Liver (tissue), 9 donors: ENCODE results near the gene RNF217. TPM values are rescaled to one million over a fixed set of nuclear protein-coding genes. Genes with fewer than 3 reads are reported as not detected.

Source experiments
- DNase-seq: peaks from one replicate; pipeline ENCODE4 v3.0.0-alpha.2; 2017; ENCODE audit warnings: low spot score
- H3K27ac ChIP-seq, 2 donors: one replicate each; pipeline ENCODE4 v1.7.0; 2013; ENCODE audit warnings: inconsistent platforms in 2 of 2, low read length in 2 of 2, control low read depth in 1 of 2, low read depth in 1 of 2, mild to moderate bottlenecking in 1 of 2
- H3K27me3 ChIP-seq, 4 donors: one replicate each; pipeline versions ENCODE4 v1.6.1 to v1.7.0; 2013; ENCODE audit warnings: low read length in 3 of 4, inconsistent platforms in 1 of 4, mild to moderate bottlenecking in 1 of 4, moderate library complexity in 1 of 4; ENCODE audit not compliant: control insufficient read depth in 4 of 4, insufficient read depth in 4 of 4
- H3K36me3 ChIP-seq, 4 donors: one replicate each; pipeline versions ENCODE4 v1.6.1 to v1.7.0; 2013; ENCODE audit warnings: low read length in 3 of 4, mild to moderate bottlenecking in 3 of 4, low read depth in 1 of 4, moderate library complexity in 1 of 4; ENCODE audit not compliant: control insufficient read depth in 4 of 4, insufficient read depth in 3 of 4
- H3K4me1 ChIP-seq, 4 donors: one replicate each; pipeline versions ENCODE4 v1.6.1 to v1.7.0; 2013; ENCODE audit warnings: low read length in 3 of 4, mild to moderate bottlenecking in 3 of 4, moderate library complexity in 1 of 4; ENCODE audit not compliant: control insufficient read depth in 4 of 4, insufficient read depth in 4 of 4
- H3K4me3 ChIP-seq, 3 donors: one replicate each; pipeline versions ENCODE4 v1.6.1 to v1.7.0; 2013; ENCODE audit warnings: low read length in 3 of 3, control low read depth in 1 of 3, low read depth in 1 of 3, mild to moderate bottlenecking in 1 of 3
- H3K9ac ChIP-seq, 2 donors: one replicate each; pipeline ENCODE4 v1.7.0; 2013; ENCODE audit warnings: low read length in 2 of 2, mild to moderate bottlenecking in 2 of 2, moderate library complexity in 2 of 2, control low read depth in 1 of 2, low read depth in 1 of 2
- H3K9me3 ChIP-seq, 4 donors: one replicate each; pipeline versions ENCODE4 v1.6.1 to v1.7.0; 2013; ENCODE audit warnings: low read length in 3 of 4; ENCODE audit not compliant: control insufficient read depth in 4 of 4
- EGR1 ChIP-seq, 2 donors: IDR thresholded peaks; 2 replicates each; pipeline ENCODE4 v1.6.1; 2016 to 2018; ENCODE audit warnings: antibody characterized with exemption in 2 of 2, low read depth in 2 of 2
- FOXA1 ChIP-seq: IDR thresholded peaks from 2 replicates; pipeline ENCODE4 v1.6.1; 2016; ENCODE audit warnings: antibody characterized with exemption
- FOXA2 ChIP-seq: IDR thresholded peaks from 2 replicates; pipeline ENCODE4 v1.6.1; 2016; ENCODE audit warnings: antibody characterized with exemption
- GABPA ChIP-seq, 2 donors: IDR thresholded peaks in 1 of 2; conservative IDR thresholded peaks in 1 of 2; 2 replicates each; pipeline ENCODE4 v1.6.1; 2016; ENCODE audit warnings: antibody characterized with exemption in 2 of 2, mild to moderate bottlenecking in 1 of 2, moderate library complexity in 1 of 2
- HNF4A ChIP-seq, 2 donors: conservative IDR thresholded peaks; 2 replicates each; pipeline ENCODE4 v1.6.1; 2016; ENCODE audit warnings: antibody characterized with exemption in 2 of 2, mild to moderate bottlenecking in 2 of 2
- HNF4G ChIP-seq: IDR thresholded peaks from 2 replicates; pipeline ENCODE4 v1.6.1; 2016; ENCODE audit warnings: antibody characterized with exemption
- JUND ChIP-seq, 2 donors: IDR thresholded peaks; 2 replicates each; pipeline ENCODE4 v1.6.1; 2016; ENCODE audit warnings: antibody characterized with exemption in 2 of 2
- NR2F2 ChIP-seq: IDR thresholded peaks from 2 replicates; pipeline ENCODE4 v1.6.1; 2016; ENCODE audit warnings: antibody characterized with exemption
- RAD21 ChIP-seq, 2 donors: IDR thresholded peaks; 2 replicates each; pipeline ENCODE4 v1.6.1; 2016; ENCODE audit warnings: antibody characterized with exemption in 2 of 2, mild to moderate bottlenecking in 2 of 2
- SP1 ChIP-seq: IDR thresholded peaks from 2 replicates; pipeline ENCODE4 v1.6.1; 2018; ENCODE audit warnings: antibody characterized with exemption, mild to moderate bottlenecking
- TAF1 ChIP-seq: conservative IDR thresholded peaks from 2 replicates; pipeline ENCODE4 v1.6.1; 2016; ENCODE audit warnings: antibody characterized with exemption, mild to moderate bottlenecking
- YY1 ChIP-seq: IDR thresholded peaks from 2 replicates; pipeline ENCODE4 v1.6.1; 2016; ENCODE audit warnings: antibody characterized with exemption, mild to moderate bottlenecking
- WGBS: extraction: QIAGEN DNeasy Blood & Tissue Kit; methylation state at CpG from one replicate; pipeline ENCODE4 v1.1.7; 2013; 5-methylcytosine and 5-hydroxymethylcytosine counted together
- polyA plus RNA-seq, 2 donors: library from polyadenylated mRNA; stranded (reverse) in 1 of 2; unstranded in 1 of 2; fragments of 200-250 nt in 1 of 2; fragments of >200 nt in 1 of 2; fragmentation: Nextera tagmentation in 1 of 2; extraction: Ambion mirVana in 1 of 2; gene quantifications; one replicate each; pipeline versions ENCODE4 v1.2.1 to v1.2.3, GENCODE V29; 2013 to 2015
- total RNA-seq, 2 donors: library from RNA; depleted of rRNA; stranded (reverse); fragments of >200 nt; gene quantifications; one replicate each; pipeline ENCODE4 v1.2.3, GENCODE V29; 2014
- TF ChIP-seq, protein P1 (sequence below): IDR thresholded peaks from 2 replicates; pipeline ENCODE4 v1.6.1; 2016; ENCODE audit warnings: antibody characterized with exemption
- TF ChIP-seq, protein P2 (sequence below): IDR thresholded peaks from 2 replicates; pipeline ENCODE4 v1.6.1; 2016; ENCODE audit warnings: antibody characterized with exemption, mild to moderate bottlenecking
- TF ChIP-seq, protein P3 (sequence below): fragments of 150-350 bp; IDR thresholded peaks from 2 replicates; pipeline ENCODE4 v1.5.1; 2017; ENCODE audit warnings: improper control_type of control experiment, low read depth, low read length; ENCODE audit not compliant: missing input control
- TF ChIP-seq, protein P4 (sequence below): IDR thresholded peaks from 2 replicates; pipeline ENCODE4 v1.6.1; 2016; ENCODE audit warnings: antibody characterized with exemption
- donor health status: healthy.
- donor health status: healthy.
- donor health status: healthy.
- donor health status: healthy.
- donor health status: healthy.

RNF217 gene
- total and polyA plus RNA-seq, 4 donors, result 2.3 to 18.3 (median 4.1) TPM

DNA sequence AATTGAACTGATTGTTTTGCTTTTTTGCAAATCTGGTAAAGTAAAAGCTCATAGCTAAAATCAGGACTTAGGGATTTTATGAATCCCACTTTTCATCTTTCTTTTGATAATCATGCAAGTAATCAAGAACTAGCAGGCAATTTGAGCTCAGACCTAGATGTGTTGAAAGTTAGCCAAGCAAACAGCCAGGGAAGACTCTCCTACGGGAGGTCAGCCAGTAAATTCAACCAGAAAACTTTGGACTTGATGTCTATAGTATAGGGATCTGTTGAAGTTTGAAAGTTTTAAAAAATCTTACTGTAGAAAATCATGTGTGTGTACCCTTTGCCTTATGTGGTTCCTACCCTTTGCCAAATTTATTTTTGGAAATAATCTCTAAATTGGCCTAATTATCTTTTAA is 96.3 kb downstream of the RNF217 start:
- H3K27ac ChIP-seq, result peak overlapping the region in 1 of 2 donors; percentile 13

DNA sequence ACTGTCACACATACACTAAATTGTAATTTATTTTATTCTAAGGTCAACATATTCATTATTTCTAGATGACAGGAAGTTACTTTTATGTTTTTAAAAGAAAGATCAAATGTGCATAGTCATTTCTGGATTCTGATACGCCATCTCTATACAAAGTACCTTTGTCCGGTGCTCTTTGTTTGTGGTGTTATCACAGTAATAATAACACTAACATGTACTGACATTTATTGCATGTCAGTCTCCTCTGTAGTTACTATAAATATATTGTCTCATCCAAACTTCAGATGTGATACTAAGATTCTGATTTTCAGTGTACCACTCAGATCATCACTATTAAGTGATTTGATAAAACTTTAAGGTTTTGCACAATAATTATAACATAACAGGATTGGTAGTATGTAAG is 101.1 kb downstream of the RNF217 start:
- no peaks in the 10 kb centered on the region for H3K27me3 ChIP-seq
- DNase-seq, result no peak
- WGBS, result 93% methylated on average over 2 of the region's 2 CpGs
- H3K9ac ChIP-seq, result no peak overlapping the region
- peaks cover 0 to 2% (median 0%) of the 10 kb centered on the region in 4 donors for H3K36me3 ChIP-seq
- no peak overlapping the region for H3K27ac ChIP-seq
- TF ChIP-seq, protein P1, sequence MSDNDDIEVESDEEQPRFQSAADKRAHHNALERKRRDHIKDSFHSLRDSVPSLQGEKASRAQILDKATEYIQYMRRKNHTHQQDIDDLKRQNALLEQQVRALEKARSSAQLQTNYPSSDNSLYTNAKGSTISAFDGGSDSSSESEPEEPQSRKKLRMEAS, result no peak
- TF ChIP-seq, protein P2, sequence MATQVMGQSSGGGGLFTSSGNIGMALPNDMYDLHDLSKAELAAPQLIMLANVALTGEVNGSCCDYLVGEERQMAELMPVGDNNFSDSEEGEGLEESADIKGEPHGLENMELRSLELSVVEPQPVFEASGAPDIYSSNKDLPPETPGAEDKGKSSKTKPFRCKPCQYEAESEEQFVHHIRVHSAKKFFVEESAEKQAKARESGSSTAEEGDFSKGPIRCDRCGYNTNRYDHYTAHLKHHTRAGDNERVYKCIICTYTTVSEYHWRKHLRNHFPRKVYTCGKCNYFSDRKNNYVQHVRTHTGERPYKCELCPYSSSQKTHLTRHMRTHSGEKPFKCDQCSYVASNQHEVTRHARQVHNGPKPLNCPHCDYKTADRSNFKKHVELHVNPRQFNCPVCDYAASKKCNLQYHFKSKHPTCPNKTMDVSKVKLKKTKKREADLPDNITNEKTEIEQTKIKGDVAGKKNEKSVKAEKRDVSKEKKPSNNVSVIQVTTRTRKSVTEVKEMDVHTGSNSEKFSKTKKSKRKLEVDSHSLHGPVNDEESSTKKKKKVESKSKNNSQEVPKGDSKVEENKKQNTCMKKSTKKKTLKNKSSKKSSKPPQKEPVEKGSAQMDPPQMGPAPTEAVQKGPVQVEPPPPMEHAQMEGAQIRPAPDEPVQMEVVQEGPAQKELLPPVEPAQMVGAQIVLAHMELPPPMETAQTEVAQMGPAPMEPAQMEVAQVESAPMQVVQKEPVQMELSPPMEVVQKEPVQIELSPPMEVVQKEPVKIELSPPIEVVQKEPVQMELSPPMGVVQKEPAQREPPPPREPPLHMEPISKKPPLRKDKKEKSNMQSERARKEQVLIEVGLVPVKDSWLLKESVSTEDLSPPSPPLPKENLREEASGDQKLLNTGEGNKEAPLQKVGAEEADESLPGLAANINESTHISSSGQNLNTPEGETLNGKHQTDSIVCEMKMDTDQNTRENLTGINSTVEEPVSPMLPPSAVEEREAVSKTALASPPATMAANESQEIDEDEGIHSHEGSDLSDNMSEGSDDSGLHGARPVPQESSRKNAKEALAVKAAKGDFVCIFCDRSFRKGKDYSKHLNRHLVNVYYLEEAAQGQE, result no peak
- TF ChIP-seq RAD21 (IDR thresholded peaks at IDR 0.05) (no peak), EGR1 (IDR thresholded peaks at IDR 0.05; ENCODE audit: low read depth in 2 of 2) (no peak), FOXA2 (no peak), GABPA (IDR thresholded peaks at IDR 0.05 in 1 of 2, conservative IDR thresholded peaks at IDR 0.05 in 1 of 2) (no peak), YY1 (no peak), NR2F2 (no peak), TAF1 (no peak), JUND (IDR thresholded peaks at IDR 0.05) (no peak), SP1 (no peak), HNF4A (conservative IDR thresholded peaks at IDR 0.05) (no peak), HNF4G (no peak)
- TF ChIP-seq, protein P3, sequence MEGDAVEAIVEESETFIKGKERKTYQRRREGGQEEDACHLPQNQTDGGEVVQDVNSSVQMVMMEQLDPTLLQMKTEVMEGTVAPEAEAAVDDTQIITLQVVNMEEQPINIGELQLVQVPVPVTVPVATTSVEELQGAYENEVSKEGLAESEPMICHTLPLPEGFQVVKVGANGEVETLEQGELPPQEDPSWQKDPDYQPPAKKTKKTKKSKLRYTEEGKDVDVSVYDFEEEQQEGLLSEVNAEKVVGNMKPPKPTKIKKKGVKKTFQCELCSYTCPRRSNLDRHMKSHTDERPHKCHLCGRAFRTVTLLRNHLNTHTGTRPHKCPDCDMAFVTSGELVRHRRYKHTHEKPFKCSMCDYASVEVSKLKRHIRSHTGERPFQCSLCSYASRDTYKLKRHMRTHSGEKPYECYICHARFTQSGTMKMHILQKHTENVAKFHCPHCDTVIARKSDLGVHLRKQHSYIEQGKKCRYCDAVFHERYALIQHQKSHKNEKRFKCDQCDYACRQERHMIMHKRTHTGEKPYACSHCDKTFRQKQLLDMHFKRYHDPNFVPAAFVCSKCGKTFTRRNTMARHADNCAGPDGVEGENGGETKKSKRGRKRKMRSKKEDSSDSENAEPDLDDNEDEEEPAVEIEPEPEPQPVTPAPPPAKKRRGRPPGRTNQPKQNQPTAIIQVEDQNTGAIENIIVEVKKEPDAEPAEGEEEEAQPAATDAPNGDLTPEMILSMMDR, result no peak
- TF ChIP-seq, protein P4, sequence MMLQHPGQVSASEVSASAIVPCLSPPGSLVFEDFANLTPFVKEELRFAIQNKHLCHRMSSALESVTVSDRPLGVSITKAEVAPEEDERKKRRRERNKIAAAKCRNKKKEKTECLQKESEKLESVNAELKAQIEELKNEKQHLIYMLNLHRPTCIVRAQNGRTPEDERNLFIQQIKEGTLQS, result no peak
- no peak overlapping the region for H3K4me3 ChIP-seq
- peaks cover 0 to 3% (median 2%) of the 10 kb centered on the region in 4 donors for H3K4me1 ChIP-seq
- H3K9me3 ChIP-seq, result no peaks in the 10 kb centered on the region

More for the DNA sequence above, 96.3 kb downstream of the RNF217 start:
- H3K4me1 ChIP-seq, result peaks cover 0 to 16% (median 9%) of the 10 kb centered on the region in 4 donors
- H3K27me3 ChIP-seq, result no peaks in the 10 kb centered on the region
- no peaks in the 10 kb centered on the region for H3K36me3 ChIP-seq
- H3K9ac ChIP-seq, result no peak overlapping the region
- no peaks in the 10 kb centered on the region for H3K9me3 ChIP-seq
- H3K4me3 ChIP-seq, result no peak overlapping the region
- no peak for DNase-seq
- TF ChIP-seq, protein P4, result no peak
- TF ChIP-seq HNF4A (conservative IDR thresholded peaks at IDR 0.05) (peak in 1 of 2 donors; percentile 64), FOXA1 (no peak)
- 42% methylated on average over 1 of the region's 1 CpG for WGBS
